HG03378 (cell line): ENCODE data around the gene CDIPT.

Experiments
- ATAC-seq: cut with Tn5 transposase; IDR thresholded peaks from one replicate; pipeline ENCODE4 v1.9.1; 2021; ENCODE audit warnings: mild to moderate bottlenecking, moderate library complexity; ENCODE audit not compliant: unreplicated experiment

Gene CDIPT

GRCh38 chr16:29811896-29812665 is 50.9 kb downstream of the CDIPT start, which contains the start of gene PRRT2:
Gene PRRT2, plus strand, starts transcription at chr16:29812193. Its CDS starts 862 bp downstream, at chr16:29813055.
- ATAC-seq: no peak

- ATAC-seq: no peak
Measured at GRCh38 chr16:29811170-29811895, 51.7 kb downstream of the CDIPT start.

GRCh38 chr16:29810699-29811169 is 52.3 kb downstream of the CDIPT start:
- no peak for ATAC-seq

GRCh38 chr16:29809850-29810698 is 53.0 kb downstream of the CDIPT start:
- no peak for ATAC-seq

- ATAC-seq: no peak
Measured at GRCh38 chr16:29809031-29809747, 53.8 kb downstream of the CDIPT start.
